Kidney (tissue), 14 donors: ENCODE results near the gene TNFAIP3. TPM values are rescaled to one million over a fixed set of nuclear protein-coding genes. Genes with fewer than 3 reads are reported as not detected.

ENCODE experiments used
- DNase-seq, 5 donors: peaks; one replicate each; pipeline ENCODE4 v3.0.0-alpha.2; 2013 to 2020
- FAIRE-seq: peaks from 2 replicates; lab custom pipeline; 2012; peaks lifted over from hg19 to GRCh38; lab: Jason Lieb, UNC
- H3K27ac ChIP-seq, 2 donors: one replicate each; pipeline ENCODE4 v1.7.0; 2013; ENCODE audit warnings: low read depth in 2 of 2, low read length in 2 of 2, inconsistent platforms in 1 of 2
- H3K27me3 ChIP-seq: one replicate; pipeline ENCODE4 v1.7.1; 2013; ENCODE audit warnings: low read length, inconsistent platforms; ENCODE audit not compliant: control insufficient read depth, insufficient read depth
- H3K36me3 ChIP-seq, 3 donors: one replicate each; pipeline versions ENCODE4 v1.7.0 to v1.7.1; 2013; ENCODE audit warnings: low read length in 3 of 3, control low read depth in 1 of 3, inconsistent platforms in 1 of 3; ENCODE audit not compliant: insufficient read depth in 3 of 3, control insufficient read depth in 2 of 3
- H3K4me1 ChIP-seq, 3 donors: one replicate each; pipeline versions ENCODE4 v1.7.0 to v1.7.1; 2013; ENCODE audit warnings: low read length in 3 of 3, inconsistent platforms in 1 of 3, low read depth in 1 of 3; ENCODE audit not compliant: control insufficient read depth in 2 of 3, insufficient read depth in 2 of 3
- H3K4me3 ChIP-seq, 3 donors: one replicate each; pipeline versions ENCODE4 v1.7.0 to v1.8.1; 2013; ENCODE audit warnings: low read length in 3 of 3, control low read depth in 1 of 3, inconsistent platforms in 1 of 3
- H3K9ac ChIP-seq, 3 donors: one replicate each; pipeline versions ENCODE4 v1.7.0 to v1.7.1; 2013; ENCODE audit warnings: low read length in 3 of 3, control low read depth in 1 of 3, inconsistent platforms in 1 of 3
- H3K9me3 ChIP-seq, 3 donors: one replicate each; pipeline versions ENCODE4 v1.7.0 to v1.7.1; 2013; ENCODE audit warnings: low read length in 3 of 3, control low read depth in 1 of 3, inconsistent platforms in 1 of 3; ENCODE audit not compliant: control insufficient read depth in 2 of 3, insufficient read depth in 1 of 3
- intact Hi-C: fragments of 100-400 bp; cut with DNase I; formaldehyde crosslinking; loops from one replicate; pipeline ENCODE4 v1.11.1; 2022
- polyA plus RNA-seq: library from polyadenylated mRNA; stranded (reverse); fragments of 350-450 nt; fragmentation: Illumina TruSeq; extraction: RNeasy Lipid Tissue Mini Kit (QIAGEN cat#74804); gene quantifications from one replicate; pipeline ENCODE4 v1.2.3, GENCODE V29; 2014; ENCODE audit warnings: low read depth, low replicate concordance; ENCODE audit not compliant: insufficient read depth
- total RNA-seq: library from RNA; stranded (reverse); fragmentation: NEBNext Ultra II Directional; extraction: Animal tissue kit (Norgen Biotek cat#: 25700); gene quantifications from one replicate; pipeline ENCODE4 v1.2.1, GENCODE V29; 2021
- TF ChIP-seq, protein P1 (sequence below): IDR thresholded peaks from 3 replicates; pipeline ENCODE4 v1.5.1; 2012; ENCODE audit warnings: mild to moderate bottlenecking, moderate library complexity, borderline replicate concordance; ENCODE audit not compliant: insufficient read depth; ENCODE audit errors: extremely low read depth
- donor health status: control.
- donor health status: control.
- donor health status: control.
- donor health status: control.
- donor health status: control.
- donor health status: DM: yes; HTN: yes; CAD: no.
- donor health status: Normal renal cell carcinoma (clear cell type).

The TNFAIP3 gene
- total and polyA plus RNA-seq, 2 donors from 2014 or later, result 2.8 to 52.6 TPM

DNA sequence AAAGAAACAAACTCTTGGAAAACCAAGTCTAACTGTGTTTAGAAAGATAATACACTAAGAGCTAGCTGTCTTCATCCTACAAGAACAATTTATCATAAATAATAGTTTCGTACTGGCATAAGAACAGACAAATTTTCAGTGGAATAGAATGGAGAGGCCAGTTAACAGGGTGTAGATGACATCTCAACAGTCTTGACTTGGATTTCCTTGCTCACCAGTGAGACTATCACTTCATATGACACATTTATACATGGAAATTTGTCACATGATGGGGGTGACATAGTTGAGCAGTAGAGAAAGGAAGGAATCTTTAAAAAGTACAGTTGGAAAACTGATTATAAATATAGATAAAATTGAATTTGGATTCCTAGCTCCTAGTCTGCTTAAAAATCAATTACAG is 35.6 kb downstream of the TNFAIP3 start:
- intact Hi-C loops, result no loop called here
- no peaks in the 10 kb centered on the region for H3K9me3 ChIP-seq
- no peak overlapping the region for H3K4me3 ChIP-seq
- FAIRE-seq, result no peak
- H3K27me3 ChIP-seq, result no peaks in the 10 kb centered on the region
- no peaks in the 10 kb centered on the region for H3K36me3 ChIP-seq
- no peak for DNase-seq
- H3K27ac ChIP-seq, result no peak overlapping the region
- H3K4me1 ChIP-seq, result no peaks in the 10 kb centered on the region
- H3K9ac ChIP-seq, result no peak overlapping the region
- TF ChIP-seq, protein P1, sequence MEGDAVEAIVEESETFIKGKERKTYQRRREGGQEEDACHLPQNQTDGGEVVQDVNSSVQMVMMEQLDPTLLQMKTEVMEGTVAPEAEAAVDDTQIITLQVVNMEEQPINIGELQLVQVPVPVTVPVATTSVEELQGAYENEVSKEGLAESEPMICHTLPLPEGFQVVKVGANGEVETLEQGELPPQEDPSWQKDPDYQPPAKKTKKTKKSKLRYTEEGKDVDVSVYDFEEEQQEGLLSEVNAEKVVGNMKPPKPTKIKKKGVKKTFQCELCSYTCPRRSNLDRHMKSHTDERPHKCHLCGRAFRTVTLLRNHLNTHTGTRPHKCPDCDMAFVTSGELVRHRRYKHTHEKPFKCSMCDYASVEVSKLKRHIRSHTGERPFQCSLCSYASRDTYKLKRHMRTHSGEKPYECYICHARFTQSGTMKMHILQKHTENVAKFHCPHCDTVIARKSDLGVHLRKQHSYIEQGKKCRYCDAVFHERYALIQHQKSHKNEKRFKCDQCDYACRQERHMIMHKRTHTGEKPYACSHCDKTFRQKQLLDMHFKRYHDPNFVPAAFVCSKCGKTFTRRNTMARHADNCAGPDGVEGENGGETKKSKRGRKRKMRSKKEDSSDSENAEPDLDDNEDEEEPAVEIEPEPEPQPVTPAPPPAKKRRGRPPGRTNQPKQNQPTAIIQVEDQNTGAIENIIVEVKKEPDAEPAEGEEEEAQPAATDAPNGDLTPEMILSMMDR, result no peak

DNA sequence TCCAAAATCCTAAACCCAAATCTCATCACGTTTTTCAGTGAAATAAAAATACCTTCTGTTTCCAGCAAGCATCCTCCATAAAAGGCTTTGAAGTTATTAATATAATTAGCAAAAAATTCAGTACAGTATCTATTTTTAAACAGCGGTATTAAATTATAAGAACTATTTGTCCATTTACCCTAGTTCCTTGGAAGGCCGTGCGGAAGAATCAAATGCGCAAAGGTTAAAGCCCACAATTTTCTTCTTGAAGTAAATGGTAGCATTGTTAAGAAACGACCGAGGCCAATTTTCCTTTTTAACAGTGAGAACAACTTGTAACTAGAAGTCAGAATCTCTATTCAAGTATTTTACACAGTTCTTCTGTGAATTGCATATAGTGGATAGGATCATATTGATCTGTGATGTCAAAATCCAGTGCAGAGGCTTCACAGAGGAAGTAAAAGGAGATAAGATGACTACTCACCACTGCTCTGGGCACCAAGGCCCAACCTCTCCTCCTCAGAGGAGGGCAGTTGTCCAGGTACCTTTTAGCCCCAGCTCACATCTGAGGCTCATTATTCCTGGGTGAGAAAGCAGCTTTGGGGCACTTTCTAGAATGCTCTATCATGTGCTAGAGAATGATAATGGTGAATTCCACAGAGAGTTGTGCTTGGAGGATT is 36.3 kb downstream of the TNFAIP3 start:
- H3K9me3 ChIP-seq, result no peaks in the 10 kb centered on the region
- H3K36me3 ChIP-seq, result no peaks in the 10 kb centered on the region
- H3K27me3 ChIP-seq, result no peaks in the 10 kb centered on the region
- H3K27ac ChIP-seq, result no peak overlapping the region
- H3K9ac ChIP-seq, result no peak overlapping the region
- TF ChIP-seq, protein P1, result no peak
- no peaks in the 10 kb centered on the region for H3K4me1 ChIP-seq
- DNase-seq (no peak), FAIRE-seq (no peak)
- intact Hi-C loops, result no loop called here
- H3K4me3 ChIP-seq, result no peak overlapping the region

DNA sequence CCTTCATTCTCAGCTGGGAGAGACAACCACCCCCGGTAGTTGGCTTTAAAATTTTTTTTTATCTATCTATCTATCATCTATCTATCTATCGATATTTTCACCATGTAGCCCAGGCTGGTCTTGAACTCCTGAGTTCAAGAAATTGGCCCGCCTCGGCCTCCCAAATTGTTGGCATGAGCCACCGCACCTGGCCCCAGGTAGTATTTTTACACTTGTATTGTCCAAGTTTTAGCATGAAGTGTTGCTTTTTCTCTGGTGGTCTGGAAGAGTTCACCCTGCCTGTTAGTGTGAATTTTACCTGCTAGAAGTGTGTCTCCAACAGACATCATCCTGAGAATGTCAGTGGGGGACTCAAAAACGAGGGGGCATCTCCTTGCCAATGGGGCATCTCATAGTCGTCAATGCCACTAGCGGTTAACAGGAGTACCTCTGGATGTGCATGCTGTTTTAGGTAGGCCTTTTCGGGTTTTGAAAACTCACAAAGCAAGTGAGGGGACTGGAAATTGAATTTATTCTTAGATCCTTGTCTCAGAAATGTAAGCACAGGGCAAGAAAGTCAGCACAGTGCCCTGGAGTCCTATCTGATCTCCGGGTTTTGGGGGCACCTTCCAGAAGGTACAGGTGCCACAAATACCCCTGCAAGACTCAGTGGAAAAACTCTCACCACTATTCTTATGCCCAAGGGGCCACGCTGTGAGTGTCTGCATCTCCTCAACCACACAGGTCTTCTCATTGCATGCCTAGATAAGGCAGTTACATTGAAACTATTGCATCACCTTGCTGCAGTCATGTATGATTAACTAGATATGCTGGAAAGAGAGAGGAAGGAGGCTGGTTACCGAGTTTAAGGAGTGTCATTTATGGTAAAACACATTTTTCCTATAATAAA is 37.1 kb downstream of the TNFAIP3 start:
- TF ChIP-seq, protein P1, result no peak
- intact Hi-C loops, result no loop called here
- H3K27me3 ChIP-seq, result no peaks in the 10 kb centered on the region
- H3K4me3 ChIP-seq, result no peak overlapping the region
- DNase-seq (no peak), FAIRE-seq (no peak)
- no peak overlapping the region for H3K27ac ChIP-seq
- no peaks in the 10 kb centered on the region for H3K36me3 ChIP-seq
- no peak overlapping the region for H3K9ac ChIP-seq
- no peaks in the 10 kb centered on the region for H3K4me1 ChIP-seq
- no peaks in the 10 kb centered on the region for H3K9me3 ChIP-seq
